Peyer's patch (tissue), 4 donors: Measurements from ENCODE around the gene MAX.

ENCODE experiments used
- POLR2A ChIP-seq, 2 donors: fragments of 450-650 bp; IDR thresholded peaks; one replicate each; pipeline ENCODE4 v1.5.1; 2017; ENCODE audit warnings: antibody characterized with exemption in 2 of 2, mild to moderate bottlenecking in 2 of 2, moderate library complexity in 2 of 2
- TF ChIP-seq, protein P1 (sequence below), 6 experiments: fragments of 450-650 bp in 4 of 6; fragments of 200-600 bp in 2 of 6; sonication (generic) in 1 of 6; IDR thresholded peaks; one replicate each; pipeline ENCODE4 v1.5.1; 2017 to 2019; ENCODE audit warnings: antibody characterized with exemption in 6 of 6, mild to moderate bottlenecking in 3 of 6, moderate library complexity in 1 of 6

DNA sequence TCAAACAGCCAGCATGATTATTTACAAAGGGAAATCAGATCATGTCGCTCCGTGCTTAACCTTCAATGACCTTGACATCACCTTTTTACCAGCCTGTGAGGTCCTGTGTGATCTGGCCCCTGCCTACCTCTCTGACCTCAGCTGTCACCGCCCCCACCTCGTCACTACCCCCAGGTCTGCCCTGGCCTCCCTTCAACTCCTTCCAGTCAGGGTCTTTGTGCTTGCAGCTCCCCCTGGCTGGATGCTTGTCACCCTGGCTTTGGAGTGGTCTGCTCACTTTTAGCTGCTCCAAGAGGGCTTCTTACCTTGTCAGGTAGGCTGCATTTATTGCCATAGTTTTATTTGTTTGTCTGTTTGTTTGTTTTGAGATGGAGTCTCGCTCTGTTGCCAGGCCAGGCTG is 8.2 kb upstream of the MAX start:
- TF ChIP-seq, protein P1, sequence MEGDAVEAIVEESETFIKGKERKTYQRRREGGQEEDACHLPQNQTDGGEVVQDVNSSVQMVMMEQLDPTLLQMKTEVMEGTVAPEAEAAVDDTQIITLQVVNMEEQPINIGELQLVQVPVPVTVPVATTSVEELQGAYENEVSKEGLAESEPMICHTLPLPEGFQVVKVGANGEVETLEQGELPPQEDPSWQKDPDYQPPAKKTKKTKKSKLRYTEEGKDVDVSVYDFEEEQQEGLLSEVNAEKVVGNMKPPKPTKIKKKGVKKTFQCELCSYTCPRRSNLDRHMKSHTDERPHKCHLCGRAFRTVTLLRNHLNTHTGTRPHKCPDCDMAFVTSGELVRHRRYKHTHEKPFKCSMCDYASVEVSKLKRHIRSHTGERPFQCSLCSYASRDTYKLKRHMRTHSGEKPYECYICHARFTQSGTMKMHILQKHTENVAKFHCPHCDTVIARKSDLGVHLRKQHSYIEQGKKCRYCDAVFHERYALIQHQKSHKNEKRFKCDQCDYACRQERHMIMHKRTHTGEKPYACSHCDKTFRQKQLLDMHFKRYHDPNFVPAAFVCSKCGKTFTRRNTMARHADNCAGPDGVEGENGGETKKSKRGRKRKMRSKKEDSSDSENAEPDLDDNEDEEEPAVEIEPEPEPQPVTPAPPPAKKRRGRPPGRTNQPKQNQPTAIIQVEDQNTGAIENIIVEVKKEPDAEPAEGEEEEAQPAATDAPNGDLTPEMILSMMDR (IDR thresholded peaks at IDR 0.05), result no peak
- no peak for TF ChIP-seq POLR2A (IDR thresholded peaks at IDR 0.05)
